GM20431 (cell line): Measurements from ENCODE around the gene STAC.

Experiments
- in situ Hi-C: fragments of 300-500 bp; cut with MseI, MboI; formaldehyde crosslinking; loops from one replicate; pipeline ENCODE4 v1.15.0; 2020; ENCODE audit warnings: low sequenced_read_pairs; ENCODE audit not compliant: unreplicated experiment

STAC gene

GRCh38 chr3:36380221-36381031, at the start of gene STAC:
Gene STAC, plus strand, starts transcription at chr3:36380504. Its CDS starts 140 bp downstream, at chr3:36380644.
- in situ Hi-C loops, result no loop called here

DNA sequence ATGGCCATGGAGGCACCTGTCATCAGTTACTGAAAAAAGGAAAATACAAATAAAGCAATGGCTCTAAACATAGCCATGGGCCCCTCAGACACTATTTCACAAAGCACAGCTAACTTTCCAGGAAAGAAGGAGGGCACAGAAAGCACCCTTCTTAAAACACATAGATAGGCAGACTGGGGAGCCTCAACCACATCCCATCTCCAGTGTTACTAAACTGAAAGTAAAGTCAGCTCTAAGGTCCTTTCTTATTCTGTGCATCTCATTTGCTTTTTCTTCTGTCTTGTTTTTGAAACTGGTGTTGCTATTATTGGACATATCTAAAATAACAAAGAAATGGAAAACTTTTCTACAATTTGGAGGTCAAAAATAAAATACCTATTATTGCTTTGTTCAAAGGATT, 48.2 kb upstream of the STAC start:
- in situ Hi-C loops, result no loop called here

DNA sequence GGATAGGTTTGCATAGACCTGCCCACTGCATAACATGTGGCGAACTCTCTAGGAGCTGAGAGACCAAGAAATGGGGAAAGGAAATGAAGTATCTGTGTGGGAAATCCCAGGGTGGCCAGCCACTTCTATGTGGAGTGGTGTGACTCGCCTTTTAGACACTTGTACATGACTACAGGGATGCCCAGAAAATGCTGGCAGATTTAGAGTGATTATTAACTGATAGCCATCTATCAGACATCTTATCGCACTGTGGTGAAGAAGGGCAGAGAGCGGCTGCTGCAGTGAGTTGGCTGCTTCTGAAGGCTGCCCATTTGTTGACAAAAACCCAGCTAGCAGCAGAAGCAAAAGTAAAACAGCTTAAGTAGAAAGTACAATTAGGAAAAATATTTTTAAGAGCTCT, 18.1 kb upstream of the STAC start:
- in situ Hi-C loops, result no loop called here

DNA sequence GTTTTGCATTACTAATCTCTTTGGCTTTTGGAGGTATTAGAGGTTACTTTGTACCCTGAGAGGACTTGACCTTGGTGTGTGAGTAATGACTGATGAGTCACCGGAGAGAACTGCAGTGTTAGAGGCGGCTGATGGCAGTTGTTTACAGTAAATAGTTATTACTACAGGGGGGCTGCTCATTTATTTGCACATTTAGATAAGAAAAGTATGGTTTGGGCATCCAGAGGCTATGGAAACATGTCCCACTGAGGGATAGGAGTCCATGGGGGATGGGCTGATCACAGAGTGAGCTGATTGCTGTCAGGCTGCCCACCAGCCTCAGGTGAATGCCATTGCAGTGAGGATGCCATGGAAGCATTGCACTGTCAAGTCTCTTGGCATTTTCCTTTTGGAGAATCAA, 17.3 kb upstream of the STAC start:
- in situ Hi-C loops, result no loop called here

GRCh38 chr3:36364260-36364659, 16.0 kb upstream of the STAC start:
- in situ Hi-C loops, result no loop called here

DNA sequence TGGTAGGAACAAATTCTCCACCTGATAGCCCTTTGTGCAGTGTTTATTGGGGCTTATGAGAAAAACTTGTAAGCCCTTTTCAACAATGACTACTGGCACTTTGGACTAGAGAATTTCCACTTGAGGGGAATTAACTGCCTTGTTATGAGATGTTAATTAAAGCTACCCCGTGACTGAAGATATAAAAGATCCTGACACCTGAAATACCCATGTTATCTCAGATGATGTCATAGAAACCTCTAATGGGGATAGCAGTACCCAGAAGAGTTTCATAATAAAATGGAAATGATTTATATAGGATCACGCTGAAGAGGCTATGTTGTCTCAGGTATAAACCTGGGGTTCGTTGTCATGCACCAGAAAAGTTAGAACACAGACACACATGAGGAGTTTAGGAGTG, 14.5 kb upstream of the STAC start:
- in situ Hi-C loops, result no loop called here

GRCh38 chr3:36366308-36366707, 14.0 kb upstream of the STAC start:
- in situ Hi-C loops, result no loop called here

DNA sequence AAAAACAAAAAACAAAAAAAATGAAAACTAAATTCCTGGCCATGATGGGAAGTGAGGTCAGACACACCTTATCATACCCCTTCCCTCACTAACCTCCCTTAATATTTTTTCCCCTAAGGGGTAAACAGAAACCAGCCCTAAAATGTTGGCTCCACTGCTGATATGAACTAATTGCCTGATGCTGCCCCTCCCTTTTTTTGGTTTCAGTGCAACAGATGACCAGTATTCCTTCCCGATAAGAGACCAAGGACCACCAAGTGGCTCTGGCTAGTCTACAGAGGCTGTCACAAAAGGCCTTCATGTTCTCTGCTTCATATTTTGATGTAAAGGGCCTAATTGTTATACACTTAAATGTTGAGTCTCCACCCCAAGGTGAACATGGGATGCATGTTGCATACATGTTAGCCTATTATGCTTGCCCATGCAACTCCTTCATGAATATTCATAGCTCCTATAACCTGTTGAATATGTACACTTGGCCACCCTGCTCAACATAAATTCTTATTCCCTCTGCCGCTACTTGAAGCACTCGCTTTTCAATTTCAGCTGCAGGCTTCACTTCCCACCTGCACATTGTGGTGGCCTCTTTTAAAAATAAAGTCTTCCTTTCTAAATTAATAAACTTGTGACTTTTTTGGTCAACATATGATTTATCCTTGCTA, 12.3 kb upstream of the STAC start:
- in situ Hi-C loops, result no loop called here

DNA sequence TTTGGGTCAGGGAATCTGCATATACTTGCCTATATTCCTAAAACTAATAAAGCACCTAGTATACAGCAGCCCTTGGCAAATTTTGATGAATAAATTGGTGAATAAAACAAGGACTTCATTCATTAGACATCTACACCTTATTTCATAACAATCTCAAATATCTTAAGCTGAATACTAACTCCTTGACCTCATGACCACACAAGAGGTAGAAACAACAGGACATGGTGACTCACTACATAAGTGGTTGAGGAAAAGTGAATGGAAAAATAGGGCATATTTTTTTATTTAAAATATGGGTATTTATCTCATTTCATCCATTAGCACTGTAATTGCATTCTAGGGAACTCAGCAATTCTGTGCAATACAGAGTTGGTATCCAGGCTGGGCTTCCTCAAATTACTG, 7.8 kb upstream of the STAC start:
- in situ Hi-C loops, result no loop called here

GRCh38 chr3:36373084-36373483, 7.2 kb upstream of the STAC start:
- in situ Hi-C loops, result no loop called here

- in situ Hi-C loops, result no loop called here
These were observed 6.6 kb upstream of the STAC start for GRCh38 chr3:36373666-36374065.

- in situ Hi-C loops, result no loop called here
These were observed 458 bp upstream of the STAC start for GRCh38 chr3:36379872-36380220.

DNA sequence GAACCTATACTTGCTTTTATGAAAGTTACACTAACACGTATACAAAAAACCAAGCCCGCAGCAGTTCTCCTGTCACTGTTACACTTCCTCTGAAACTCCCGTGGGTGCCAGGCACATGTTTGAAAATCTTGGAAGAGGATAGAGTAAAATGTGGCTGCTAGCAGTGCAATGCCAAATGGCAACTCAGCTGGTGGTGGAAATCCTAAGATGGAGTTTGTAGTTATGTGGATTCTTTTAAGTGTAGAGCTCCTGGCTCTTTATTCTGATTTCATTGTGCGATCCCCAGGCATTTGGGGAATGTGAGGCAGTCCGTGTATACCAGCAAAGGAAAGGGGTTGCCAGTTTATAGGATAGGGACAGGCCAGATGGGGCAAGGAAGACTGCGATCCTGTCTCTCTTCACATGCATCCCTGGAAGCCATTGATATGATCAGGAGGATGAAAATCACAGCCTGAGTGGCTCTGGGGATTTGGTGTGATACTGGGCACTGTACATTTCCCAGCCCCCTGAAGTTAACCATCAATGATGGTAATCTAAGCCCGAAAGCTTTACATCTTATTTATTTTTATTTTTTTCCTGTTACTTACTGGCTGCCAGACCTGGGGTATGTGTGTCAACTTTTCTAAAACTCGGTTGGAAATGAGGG, 1.1 kb downstream of the STAC start:
- in situ Hi-C loops, result no loop called here

- in situ Hi-C loops, result no loop called here
These were observed 13.3 kb downstream of the STAC start for GRCh38 chr3:36393563-36393962.

DNA sequence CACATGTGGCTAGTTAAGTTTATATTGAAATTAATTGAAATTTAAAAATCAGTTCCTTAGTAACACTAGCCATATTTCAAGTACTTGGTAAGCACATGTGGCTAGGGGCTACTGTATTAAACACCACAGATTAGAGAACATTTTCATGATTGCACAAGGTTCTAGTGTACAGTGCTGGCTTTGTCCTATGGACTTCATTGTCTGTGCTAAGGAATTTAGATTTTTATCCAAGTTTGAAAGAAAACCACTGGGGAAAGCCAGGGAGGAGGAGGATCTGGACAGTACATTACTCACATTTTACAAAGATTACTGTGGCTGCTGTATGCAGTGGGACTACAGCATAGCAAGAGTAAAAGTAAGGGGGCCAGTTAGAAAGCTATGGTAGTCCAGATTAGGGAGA, 13.9 kb downstream of the STAC start:
- in situ Hi-C loops, result no loop called here

- in situ Hi-C loops, result no loop called here
These were observed 17.5 kb downstream of the STAC start for GRCh38 chr3:36397841-36398240.

DNA sequence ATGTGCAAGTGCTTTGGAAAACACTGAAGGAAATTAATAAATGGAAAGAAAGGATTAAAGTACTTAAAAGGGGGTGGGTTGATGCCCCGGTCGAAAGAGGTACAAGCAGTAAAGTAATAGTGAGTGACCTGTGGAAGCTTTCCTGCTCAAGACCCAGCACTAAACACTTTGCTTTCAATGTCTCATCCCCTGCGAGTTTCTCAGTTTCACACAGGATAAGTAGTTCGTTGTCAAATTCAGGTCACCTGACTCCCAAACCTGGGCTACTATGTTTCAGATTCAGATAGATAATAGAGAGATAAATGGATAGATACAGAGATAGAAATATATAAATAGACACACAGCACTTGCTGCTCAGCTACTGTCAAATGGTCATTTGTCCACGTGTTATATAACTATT, 19.6 kb downstream of the STAC start:
- in situ Hi-C loops, result no loop called here

GRCh38 chr3:36401056-36401455, 20.8 kb downstream of the STAC start:
- in situ Hi-C loops, result no loop called here

GRCh38 chr3:36403661-36404060, 23.4 kb downstream of the STAC start:
- in situ Hi-C loops, result no loop called here

DNA sequence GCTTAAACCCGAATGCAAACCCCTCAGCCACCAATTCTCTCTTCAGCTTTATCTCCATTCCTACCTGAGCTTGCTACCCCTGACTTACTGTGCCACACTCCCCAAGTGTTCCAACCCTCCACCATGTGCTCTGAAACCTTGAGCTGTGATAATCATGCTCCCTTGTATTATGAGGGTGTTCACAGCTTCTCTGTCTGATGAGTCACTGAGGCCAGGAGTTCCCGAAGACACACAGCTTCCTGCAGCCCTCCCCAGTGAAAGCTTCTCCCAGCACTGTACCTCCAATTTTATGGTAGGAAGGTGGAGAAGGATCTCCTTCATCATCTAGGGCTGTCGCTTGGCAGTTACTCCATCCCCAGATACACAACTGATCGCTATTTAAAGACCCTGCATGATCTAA, 24.9 kb downstream of the STAC start:
- in situ Hi-C loops, result no loop called here

GRCh38 chr3:36408146-36408545, 27.8 kb downstream of the STAC start:
- in situ Hi-C loops, result no loop called here
